Neural cell (in vitro differentiated cells): ENCODE results near the gene DNAH1. TPM values are rescaled to one million over a fixed set of nuclear protein-coding genes. Genes with fewer than 3 reads are reported as not detected.

Experiments used
- H2AFZ ChIP-seq: fragments of 200-600, 300-800 bp; sonication (generic), shearing (Covaris generic); 2 replicates; pipeline ENCODE4 v1.6.0; 2014; ENCODE audit warnings: low read depth, mild to moderate bottlenecking, antibody characterized with exemption, low read length, moderate library complexity
- H3F3A ChIP-seq: fragments of 200-600 bp; shearing (Covaris generic); 2 replicates; pipeline ENCODE4 v1.6.1; 2016; ENCODE audit warnings: mild to moderate bottlenecking, moderate library complexity, mixed read lengths, antibody characterized with exemption, low read length; ENCODE audit not compliant: insufficient read depth, poor library complexity, severe bottlenecking
- H3K27ac ChIP-seq: fragments of 200-600, 300-800 bp; sonication (generic), shearing (Covaris generic); 2 replicates; pipeline ENCODE4 v1.5.1; 2014; ENCODE audit warnings: mild to moderate bottlenecking, low read length, moderate library complexity
- H3K27me3 ChIP-seq: fragments of 300-800, 200-600 bp; sonication (generic), shearing (Covaris generic); 2 replicates; pipeline ENCODE4 v1.6.0; 2014; ENCODE audit warnings: mild to moderate bottlenecking, low read depth, low read length, moderate library complexity; ENCODE audit not compliant: insufficient read depth
- H3K36me3 ChIP-seq: fragments of 300-800, 200-600 bp; sonication (generic), shearing (Covaris generic); 2 replicates; pipeline ENCODE4 v1.5.1; 2014; ENCODE audit warnings: mild to moderate bottlenecking, antibody characterized with exemption, low read length, moderate library complexity; ENCODE audit not compliant: insufficient read depth
- H3K4me2 ChIP-seq: fragments of 300-800, 200-600 bp; sonication (generic), shearing (Covaris generic); 2 replicates; pipeline ENCODE4 v1.6.0; 2014; ENCODE audit warnings: mild to moderate bottlenecking, low read length
- H3K4me3 ChIP-seq: fragments of 300-800, 200-600 bp; sonication (generic), shearing (Covaris generic); 2 replicates; pipeline ENCODE4 v1.5.1; 2014; ENCODE audit warnings: mild to moderate bottlenecking, low read length, moderate library complexity
- H3K79me2 ChIP-seq: fragments of 200-600 bp; shearing (Covaris generic); replicated peaks from 2 replicates; pipeline ENCODE4 v1.6.0; 2014; ENCODE audit warnings: mild to moderate bottlenecking, low read length, moderate library complexity; ENCODE audit not compliant: insufficient read depth
- H3K9ac ChIP-seq: fragments of 300-800, 200-600 bp; sonication (generic), shearing (Covaris generic); 2 replicates; pipeline ENCODE4 v1.6.1; 2016; ENCODE audit warnings: mild to moderate bottlenecking, low read length, mixed read lengths
- H3K9me2 ChIP-seq: fragments of 200-600 bp; shearing (Covaris generic); 2 replicates; pipeline ENCODE4 v1.6.1; 2016; ENCODE audit warnings: mild to moderate bottlenecking, low read length, mixed read lengths; ENCODE audit not compliant: insufficient read depth
- H3K9me3 ChIP-seq: fragments of 200-600, 300-800 bp; sonication (generic), shearing (Covaris generic); 2 replicates; pipeline ENCODE4 v1.6.1; 2016; ENCODE audit warnings: mild to moderate bottlenecking, mixed run types, low read length, moderate library complexity, mixed read lengths
- H4K20me1 ChIP-seq: fragments of 200-600 bp; shearing (Covaris generic); 2 replicates; pipeline ENCODE4 v1.6.1; 2016; ENCODE audit warnings: mild to moderate bottlenecking, mixed run types; ENCODE audit not compliant: insufficient read depth
- EP300 ChIP-seq: fragments of 450-650 bp; conservative IDR thresholded peaks from 2 replicates; pipeline ENCODE4 v1.6.1; 2014; ENCODE audit warnings: antibody characterized with exemption, mild to moderate bottlenecking, moderate library complexity; ENCODE audit not compliant: poor library complexity, severe bottlenecking
- EZH2 ChIP-seq: fragments of 200-600, 300-800 bp; shearing (Covaris generic), sonication (generic); IDR thresholded peaks from 2 replicates; pipeline ENCODE4 v1.6.1; 2014; ENCODE audit warnings: antibody characterized with exemption, low read length, borderline replicate concordance, mild to moderate bottlenecking; ENCODE audit not compliant: insufficient read depth, poor library complexity, severe bottlenecking
- MXI1 ChIP-seq: fragments of 450-650 bp; conservative IDR thresholded peaks from 2 replicates; pipeline ENCODE4 v1.6.1; 2014; ENCODE audit warnings: antibody characterized with exemption, mild to moderate bottlenecking; ENCODE audit not compliant: poor library complexity, severe bottlenecking
- POLR2AphosphoS5 ChIP-seq: IDR thresholded peaks from 2 replicates; pipeline ENCODE4 v1.6.1; 2012
- RAD21 ChIP-seq: fragments of 450-650 bp; conservative IDR thresholded peaks from 2 replicates; pipeline ENCODE4 v1.6.1; 2014; ENCODE audit warnings: antibody characterized with exemption, mild to moderate bottlenecking, moderate library complexity
- REST ChIP-seq: IDR thresholded peaks from 2 replicates; pipeline ENCODE4 v1.6.1; 2012; ENCODE audit warnings: borderline replicate concordance
- SMC3 ChIP-seq: fragments of 450-650 bp; conservative IDR thresholded peaks from 2 replicates; pipeline ENCODE4 v1.6.1; 2014; ENCODE audit warnings: antibody characterized with exemption, mild to moderate bottlenecking, moderate library complexity; ENCODE audit not compliant: poor library complexity
- TAF1 ChIP-seq: IDR thresholded peaks from 2 replicates; pipeline ENCODE4 v1.6.1; 2012; ENCODE audit warnings: low read depth
- polyA plus RNA-seq: library from polyadenylated mRNA; depleted of rRNA; stranded (reverse); fragments of >200 nt; gene quantifications from 2 replicates; pipeline ENCODE4 v1.2.3, GENCODE V29; 2014
- TF ChIP-seq, protein P1 (sequence below): fragments of 450-650 bp; IDR thresholded peaks from 2 replicates; pipeline ENCODE4 v1.5.1; 2014; ENCODE audit warnings: antibody characterized with exemption, mild to moderate bottlenecking, moderate library complexity; ENCODE audit not compliant: poor library complexity, severe bottlenecking

DNAH1 gene
- polyA plus RNA-seq, 1 donor from 2014 or later: 5.4 TPM

DNA sequence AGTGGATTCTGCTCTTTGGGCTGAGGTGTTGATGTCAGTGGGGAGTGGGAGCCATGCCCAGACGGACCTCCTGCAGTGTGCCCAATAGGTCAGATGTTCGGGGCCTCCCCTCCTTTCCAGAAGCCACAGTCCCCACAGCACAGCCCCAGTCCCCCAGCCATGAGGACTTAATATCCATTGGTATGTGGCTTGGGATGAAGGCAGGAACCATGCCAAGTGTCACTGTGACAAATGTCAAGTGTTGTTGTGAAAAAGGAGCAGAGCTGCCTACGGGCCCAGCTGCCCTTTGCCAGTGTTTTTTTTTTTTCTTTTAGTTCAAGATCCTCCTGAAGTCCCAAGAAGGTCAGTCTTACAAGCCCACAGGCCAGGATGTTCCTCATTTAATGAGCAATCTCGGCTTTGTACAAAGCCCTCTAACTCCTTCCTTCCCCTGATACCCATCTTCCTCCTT lies 116.6 kb downstream of the DNAH1 start:
- Histone ChIP-seq H3K4me3 (no peak overlapping the region), H3K79me2 (no peaks in the 10 kb centered on the region), H3K27ac (no peak overlapping the region), H2AFZ (no peak overlapping the region), H3F3A (no peaks in the 10 kb centered on the region), H3K9me3 (no peaks in the 10 kb centered on the region), H3K9me2 (no peaks in the 10 kb centered on the region), H3K9ac (no peak overlapping the region), H3K27me3 (no peaks in the 10 kb centered on the region), H3K36me3 (no peaks in the 10 kb centered on the region), H3K4me2 (no peak overlapping the region), H4K20me1 (no peaks in the 10 kb centered on the region)
- no peak for TF ChIP-seq TAF1
- no peak for TF ChIP-seq POLR2AphosphoS5
- no peak for TF ChIP-seq SMC3
- TF ChIP-seq, protein P1, sequence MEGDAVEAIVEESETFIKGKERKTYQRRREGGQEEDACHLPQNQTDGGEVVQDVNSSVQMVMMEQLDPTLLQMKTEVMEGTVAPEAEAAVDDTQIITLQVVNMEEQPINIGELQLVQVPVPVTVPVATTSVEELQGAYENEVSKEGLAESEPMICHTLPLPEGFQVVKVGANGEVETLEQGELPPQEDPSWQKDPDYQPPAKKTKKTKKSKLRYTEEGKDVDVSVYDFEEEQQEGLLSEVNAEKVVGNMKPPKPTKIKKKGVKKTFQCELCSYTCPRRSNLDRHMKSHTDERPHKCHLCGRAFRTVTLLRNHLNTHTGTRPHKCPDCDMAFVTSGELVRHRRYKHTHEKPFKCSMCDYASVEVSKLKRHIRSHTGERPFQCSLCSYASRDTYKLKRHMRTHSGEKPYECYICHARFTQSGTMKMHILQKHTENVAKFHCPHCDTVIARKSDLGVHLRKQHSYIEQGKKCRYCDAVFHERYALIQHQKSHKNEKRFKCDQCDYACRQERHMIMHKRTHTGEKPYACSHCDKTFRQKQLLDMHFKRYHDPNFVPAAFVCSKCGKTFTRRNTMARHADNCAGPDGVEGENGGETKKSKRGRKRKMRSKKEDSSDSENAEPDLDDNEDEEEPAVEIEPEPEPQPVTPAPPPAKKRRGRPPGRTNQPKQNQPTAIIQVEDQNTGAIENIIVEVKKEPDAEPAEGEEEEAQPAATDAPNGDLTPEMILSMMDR: no peak
- TF ChIP-seq EP300: no peak
- TF ChIP-seq MXI1: no peak
- TF ChIP-seq RAD21: no peak
- no peak for TF ChIP-seq EZH2

- Histone ChIP-seq H3K27me3 (no peaks in the 10 kb centered on the region), H3F3A (no peaks in the 10 kb centered on the region), H3K27ac (no peak overlapping the region), H3K79me2 (no peaks in the 10 kb centered on the region), H3K4me2 (no peak overlapping the region), H2AFZ (no peak overlapping the region), H3K9me2 (no peaks in the 10 kb centered on the region), H4K20me1 (no peaks in the 10 kb centered on the region), H3K9ac (no peak overlapping the region), H3K4me3 (no peak overlapping the region), H3K9me3 (no peaks in the 10 kb centered on the region), H3K36me3 (no peaks in the 10 kb centered on the region)
- no peak for TF ChIP-seq RAD21
- TF ChIP-seq EP300: no peak
These were observed 117.3 kb downstream of the DNAH1 start for GRCh38 chr3:52433328-52433995.

GRCh38 chr3:52433996-52434479 lies 117.9 kb downstream of the DNAH1 start:
- TF ChIP-seq EP300: no peak
- TF ChIP-seq SMC3: no peak
- no peak for TF ChIP-seq REST
- no peak for TF ChIP-seq EZH2
- no peak for TF ChIP-seq TAF1
- no peak for TF ChIP-seq POLR2AphosphoS5
- TF ChIP-seq, protein P1: no peak
- no peak for TF ChIP-seq MXI1
- no peak for TF ChIP-seq RAD21
- Histone ChIP-seq H3K27me3 (no peaks in the 10 kb centered on the region), H4K20me1 (no peaks in the 10 kb centered on the region), H3K79me2 (no peaks in the 10 kb centered on the region), H3K9ac (no peak overlapping the region), H3F3A (no peaks in the 10 kb centered on the region), H3K9me3 (no peaks in the 10 kb centered on the region), H3K27ac (no peak overlapping the region), H3K4me3 (no peak overlapping the region), H3K4me2 (no peak overlapping the region), H3K36me3 (no peaks in the 10 kb centered on the region), H3K9me2 (no peaks in the 10 kb centered on the region), H2AFZ (no peak overlapping the region)
